ENCODE measurements around the gene NME5.

The NME5 gene

DNA sequence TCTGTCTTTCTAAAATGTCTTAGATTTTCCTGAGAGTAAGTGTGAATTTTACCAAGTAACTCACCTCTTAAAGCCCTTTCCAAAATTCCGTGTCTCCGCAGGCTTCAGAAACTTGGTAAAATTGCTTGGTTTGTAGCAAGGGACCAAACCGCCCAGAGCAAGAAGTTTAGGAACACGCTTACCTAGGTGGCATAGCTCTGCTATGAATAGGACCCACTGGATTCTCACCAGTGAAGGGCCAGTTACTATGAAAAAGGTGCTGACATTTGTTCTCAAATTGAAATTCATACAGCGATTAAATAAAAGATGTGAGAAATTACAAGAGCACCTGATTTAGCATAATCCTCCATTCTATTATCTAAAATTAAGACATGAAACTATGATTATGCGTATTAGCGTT lies 6.7 kb downstream of the NME5 start:
- DNase-seq (ENCODE audit: low read depth, low spot score), result no peak

DNA sequence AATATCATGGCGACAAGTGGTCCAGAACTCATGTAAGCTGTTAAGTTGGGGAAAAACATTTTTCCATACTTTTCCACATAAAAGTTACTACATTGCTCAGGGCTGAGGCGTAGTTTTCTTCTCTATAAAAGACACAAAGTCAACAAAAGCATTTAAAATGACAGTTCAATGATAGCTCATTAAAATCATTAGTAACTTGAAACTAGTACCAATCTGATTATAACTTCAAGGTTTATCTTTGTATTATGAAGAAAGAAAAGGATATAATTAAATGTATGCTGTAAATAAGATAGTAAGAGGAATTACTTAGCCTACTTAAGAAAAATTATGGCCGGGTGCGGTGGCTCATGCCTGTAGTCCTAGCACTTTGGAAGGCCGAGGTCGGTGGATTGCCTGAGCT lies 9.9 kb downstream of the NME5 start:
- DNase-seq (ENCODE audit: low read depth, low spot score), result no peak

DNA sequence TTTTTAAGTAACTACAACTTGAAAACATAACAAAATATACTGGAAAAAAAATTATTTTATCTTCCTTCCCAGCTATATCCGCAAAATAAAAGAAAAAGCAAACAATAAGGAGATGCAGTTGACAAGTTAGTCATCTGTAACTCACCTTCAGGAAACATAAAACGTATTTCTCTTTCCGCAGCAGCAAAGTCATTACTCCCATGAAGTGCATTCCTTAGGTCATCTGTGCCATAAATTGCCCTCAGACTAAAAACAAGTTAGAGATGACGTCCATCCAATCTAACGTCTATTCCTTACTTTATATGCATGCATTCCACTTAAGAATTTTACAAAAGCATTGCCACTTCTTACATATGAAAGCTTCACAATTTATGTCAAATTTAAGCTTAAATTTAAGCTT lies 10.9 kb downstream of the NME5 start:
- no peak for DNase-seq (ENCODE audit: low read depth, low spot score)

DNA sequence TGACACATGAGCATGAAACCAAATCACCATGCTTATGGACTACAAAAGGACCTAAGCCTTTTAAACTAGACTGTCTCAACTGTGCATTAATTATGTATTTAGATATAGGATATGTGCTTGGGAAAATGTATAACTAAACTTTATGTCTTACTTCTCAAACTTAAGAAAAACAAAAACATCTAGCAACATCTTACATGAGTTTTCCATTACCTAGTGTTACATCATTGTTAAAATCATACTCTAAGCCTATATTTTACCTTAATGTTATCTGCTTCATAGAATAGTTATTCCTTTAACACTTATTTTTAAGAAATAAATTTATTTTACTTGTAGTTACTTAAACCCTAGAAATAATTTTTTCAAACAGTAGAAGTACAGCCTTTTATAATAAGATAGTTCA lies 24.0 kb downstream of the NME5 start:
- DNase-seq (ENCODE audit: low read depth, low spot score), result no peak

DNA sequence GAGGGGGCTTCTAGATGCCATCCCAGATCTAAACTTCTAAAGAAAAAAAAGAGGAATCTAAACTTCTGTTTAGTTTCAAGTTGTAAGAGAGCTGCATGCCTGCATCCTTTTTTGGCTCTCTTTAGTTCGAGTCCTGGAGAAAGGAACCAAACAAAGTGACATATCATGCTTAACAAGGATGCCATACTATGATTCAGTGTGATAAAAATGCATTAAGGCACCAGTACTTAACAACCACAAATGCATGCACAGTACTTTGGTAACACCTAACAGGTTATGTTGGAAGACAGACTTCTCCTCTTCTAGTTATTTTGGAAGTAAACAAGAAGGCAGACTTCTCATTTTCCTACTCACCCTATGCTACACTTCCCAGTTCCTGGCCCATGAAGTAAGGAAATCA lies 27.3 kb downstream of the NME5 start:
- DNase-seq (ENCODE audit: low read depth, low spot score), result no peak

DNA sequence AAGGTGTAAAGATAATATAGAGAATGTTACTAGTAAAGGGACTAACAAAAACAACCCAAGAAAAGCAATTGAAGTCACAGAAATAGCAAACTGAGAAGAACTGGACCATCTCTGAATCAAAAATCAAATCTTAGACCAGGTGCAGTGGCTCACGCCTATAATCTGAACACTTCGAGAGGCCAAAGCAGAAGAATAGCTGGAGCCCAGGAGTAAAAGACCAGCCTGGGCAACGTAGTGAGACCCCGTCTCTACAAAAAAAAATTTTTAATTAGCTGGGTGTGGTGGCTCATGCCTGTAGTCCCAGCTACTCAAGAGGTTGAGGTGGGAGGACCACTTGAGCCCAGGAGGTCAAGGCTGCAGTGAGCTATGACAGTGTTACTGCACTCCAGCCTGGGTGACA lies 28.0 kb downstream of the NME5 start:
- DNase-seq (ENCODE audit: low read depth, low spot score), result no peak

DNA sequence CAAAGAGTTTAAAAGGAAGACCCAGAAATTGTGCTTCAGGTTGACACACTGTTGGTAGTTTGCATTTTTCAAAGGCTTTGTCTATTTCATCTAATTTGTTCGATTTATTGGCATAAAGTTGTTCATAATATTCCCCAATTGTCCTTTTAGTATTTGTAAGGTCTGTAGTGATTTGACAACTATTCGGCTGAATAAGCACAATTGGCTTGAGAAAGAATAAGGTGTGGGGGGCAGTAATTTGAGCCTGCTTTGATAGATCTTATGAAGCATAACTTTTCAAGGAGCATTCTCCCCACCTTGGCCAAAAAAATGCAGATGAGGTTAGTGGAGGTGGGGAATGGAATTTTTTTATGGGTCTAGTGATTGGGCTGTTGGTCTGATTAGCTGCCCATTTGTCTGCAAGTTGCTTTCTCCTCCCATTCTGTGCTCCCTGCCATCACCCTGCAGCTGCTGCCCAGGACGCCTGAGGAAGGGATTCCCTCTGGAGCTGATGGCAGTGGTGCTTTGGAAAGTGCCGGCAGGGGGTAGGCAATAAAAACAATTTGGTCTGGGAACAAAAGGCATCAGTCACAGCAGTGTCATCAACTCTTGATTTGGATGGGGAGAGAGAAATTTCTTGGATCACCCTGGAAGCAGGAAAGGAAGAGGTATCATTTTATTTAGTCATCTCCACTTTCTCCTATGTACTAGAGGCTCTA lies 28.8 kb downstream of the NME5 start:
- no peak for DNase-seq (ENCODE audit: low read depth, low spot score)

DNA sequence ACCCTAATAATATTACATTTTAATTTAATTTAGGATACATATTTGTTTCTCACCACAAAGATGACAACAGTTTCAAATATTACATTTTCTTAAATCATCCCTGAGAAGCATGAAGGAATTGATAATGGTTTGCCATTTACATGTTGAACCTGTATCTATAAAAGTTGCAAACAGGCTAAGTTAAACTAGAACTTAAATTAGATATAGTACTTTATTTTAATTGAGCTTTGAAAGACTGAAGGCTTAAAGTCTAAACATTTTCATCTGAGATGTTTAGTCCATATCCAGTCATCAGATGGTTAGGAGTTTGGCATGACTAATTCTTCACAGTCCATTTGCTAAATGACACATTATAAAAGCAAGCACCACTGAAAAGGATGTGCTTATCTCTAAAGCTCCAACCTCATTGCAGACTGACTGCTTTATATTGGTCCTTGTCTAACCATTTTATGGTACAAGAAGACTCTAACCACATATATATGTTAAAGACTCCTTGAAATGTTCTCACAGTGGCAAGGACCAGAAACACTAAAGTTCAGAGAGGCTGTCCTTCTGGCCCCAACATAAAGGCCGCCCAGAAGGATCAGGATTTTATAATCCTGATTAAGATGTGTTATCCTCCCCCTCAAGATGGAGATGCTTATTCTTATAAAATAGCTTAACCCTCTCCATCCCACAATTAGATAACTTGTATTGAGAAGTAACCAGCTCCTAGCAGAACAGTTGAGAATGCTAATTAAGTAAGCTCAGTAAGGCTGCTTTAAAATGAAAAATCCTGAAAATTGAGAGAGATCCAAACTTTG lies 29.6 kb downstream of the NME5 start:
- DNase-seq (ENCODE audit: low read depth, low spot score), result no peak

DNA sequence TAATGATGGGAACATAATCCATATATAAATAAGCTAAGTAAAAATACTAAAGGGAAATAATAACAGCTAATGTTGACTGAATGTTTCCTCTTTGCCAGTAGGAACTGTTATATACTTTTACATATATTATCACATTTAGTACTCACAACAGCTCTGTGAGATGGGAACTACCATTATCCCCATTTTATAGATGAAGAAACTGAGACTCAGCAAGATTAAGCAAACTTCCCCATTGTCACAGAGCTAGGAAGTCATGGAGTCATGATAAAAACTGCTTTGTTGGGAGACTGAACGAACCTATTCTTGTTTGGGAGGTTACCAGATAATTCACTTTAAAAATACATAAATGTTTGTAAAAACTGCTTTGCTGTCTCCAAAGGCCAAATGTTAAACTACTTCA lies 32.0 kb downstream of the NME5 start:
- no peak for DNase-seq (ENCODE audit: low read depth, low spot score)

DNA sequence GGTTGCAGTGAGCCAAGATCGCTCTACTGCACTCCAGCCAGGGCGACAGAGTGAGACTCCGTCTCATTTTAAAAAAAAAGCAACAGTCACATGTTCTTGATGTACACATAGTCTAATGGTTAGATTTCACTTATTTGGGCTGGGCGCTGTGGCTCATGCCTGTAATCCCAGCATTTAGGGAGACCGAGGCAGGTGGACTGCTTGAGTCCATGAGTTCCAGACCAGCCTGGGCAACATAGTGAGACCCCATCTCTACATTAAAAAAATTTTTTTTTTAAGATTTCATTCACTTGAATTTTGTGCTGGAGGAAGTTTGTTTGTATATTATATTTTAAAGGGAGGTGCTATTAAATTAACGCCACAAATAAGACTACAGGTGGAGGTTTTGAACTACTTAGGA lies 33.5 kb downstream of the NME5 start:
- no peak for DNase-seq (ENCODE audit: low read depth, low spot score)

DNA sequence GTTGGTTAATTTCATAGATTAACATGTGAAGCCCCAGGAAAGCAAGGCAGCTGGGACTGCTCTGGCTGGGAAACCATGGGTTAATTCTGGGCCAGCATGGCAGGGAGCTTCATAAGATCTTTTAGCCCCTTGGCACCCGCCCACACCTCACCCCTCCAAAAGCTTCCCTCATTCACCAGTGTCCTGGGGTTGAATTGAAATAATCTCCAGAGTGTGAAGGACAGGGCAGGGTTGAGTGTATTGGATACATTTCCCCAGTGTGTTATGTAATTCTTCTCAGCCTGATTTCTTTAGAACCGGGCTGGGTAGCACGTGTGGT lies 36.0 kb downstream of the NME5 start:
- DNase-seq (ENCODE audit: low read depth, low spot score), result no peak

DNA sequence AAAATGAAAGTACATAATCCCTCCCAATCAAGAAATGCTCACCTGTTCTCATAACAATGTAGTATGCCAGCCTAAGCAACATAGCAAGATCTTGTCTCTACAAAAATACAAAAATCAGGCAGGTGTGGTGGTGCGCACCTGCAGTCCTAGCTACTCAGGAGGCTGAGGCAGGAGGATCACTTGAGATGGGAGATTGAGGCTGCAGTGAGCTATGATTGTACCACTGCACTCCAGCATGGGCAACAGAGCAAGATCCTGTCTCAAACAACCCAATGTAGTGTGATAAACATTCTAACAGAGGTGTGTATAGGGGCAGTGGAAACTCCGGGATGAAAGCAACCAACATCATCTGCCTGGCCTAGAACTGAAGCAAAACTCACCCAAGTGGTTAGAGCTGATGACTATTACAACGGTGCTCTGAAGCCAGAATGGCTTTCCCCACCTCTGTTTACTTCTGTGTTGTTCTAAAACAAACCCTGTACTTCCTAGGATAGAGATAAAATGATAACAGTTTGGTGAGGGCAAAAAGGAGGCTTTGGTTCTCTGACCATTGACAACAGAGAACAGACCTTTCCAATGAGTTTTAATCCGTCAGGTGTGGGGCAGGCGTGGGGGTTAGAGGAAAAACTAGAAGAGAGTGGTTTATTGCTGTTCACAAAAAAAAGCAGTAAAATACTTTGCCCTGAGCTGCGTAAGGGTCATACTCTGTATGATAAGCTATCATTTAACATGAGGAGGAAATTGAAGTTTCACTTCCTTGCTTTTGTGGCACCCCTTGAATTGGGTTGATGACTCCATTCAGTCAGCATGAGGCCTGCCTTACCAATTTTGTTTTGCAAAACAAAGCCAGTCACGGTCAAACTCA lies 36.5 kb downstream of the NME5 start:
- no peak for DNase-seq (ENCODE audit: low read depth, low spot score)

DNA sequence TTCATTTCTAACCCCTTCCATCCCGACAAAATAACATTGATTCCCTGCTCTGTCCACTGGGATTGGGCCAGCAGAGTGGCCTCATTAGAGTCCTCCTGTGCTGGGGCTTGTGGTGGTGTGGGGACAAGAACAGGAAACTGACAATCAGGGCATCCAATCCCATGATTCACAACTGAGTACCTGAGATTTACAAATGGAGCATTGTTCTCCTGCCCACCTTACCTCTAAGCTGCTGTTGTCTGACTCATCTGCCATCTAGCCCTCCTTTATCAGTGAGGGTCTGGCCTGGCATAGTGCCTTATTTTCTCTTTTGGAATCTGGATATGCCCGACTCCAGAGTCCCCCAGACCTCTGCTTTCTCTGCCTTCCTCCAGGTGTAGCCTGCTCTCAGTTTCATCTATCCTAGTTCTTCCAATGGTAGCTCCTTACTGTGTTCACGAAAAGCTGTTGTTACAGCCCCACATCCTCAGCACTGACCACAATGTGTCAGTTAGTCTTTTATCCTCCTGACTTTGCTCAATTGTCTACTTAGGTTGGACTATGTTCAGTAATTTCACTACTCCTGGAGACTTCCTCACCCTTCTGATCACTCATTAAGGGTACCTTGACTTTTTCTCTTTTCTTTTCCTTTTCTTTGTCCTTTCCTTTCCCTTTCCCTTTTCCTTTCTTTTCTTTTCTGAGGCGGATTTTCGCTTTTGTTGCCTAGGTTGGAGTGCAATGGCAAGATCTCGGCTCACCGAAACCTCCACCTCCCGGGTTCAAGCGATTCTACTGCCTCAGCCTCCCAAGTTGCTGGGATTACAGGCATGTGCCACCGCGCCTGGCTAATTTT lies 42.0 kb downstream of the NME5 start:
- DNase-seq (ENCODE audit: low read depth, low spot score), result no peak

DNA sequence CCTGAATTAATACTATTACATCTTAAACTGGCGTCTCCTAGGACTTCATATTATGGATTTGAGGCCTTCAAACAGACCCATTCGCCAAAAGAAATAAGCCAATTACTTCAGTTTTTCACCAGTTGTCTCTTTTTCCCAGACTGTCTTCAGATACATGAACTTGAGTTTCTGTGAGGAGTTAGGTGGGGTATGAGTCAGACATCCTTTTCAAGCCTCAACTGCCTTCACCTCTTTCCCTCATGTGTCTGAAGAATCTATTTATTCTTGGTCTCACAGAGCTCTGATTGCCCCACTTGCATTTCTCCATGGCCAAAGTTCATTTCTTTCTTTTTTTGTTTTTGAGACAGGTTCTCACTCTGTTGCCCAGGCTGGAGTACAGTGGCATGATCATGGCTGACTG lies 42.9 kb downstream of the NME5 start:
- no peak for DNase-seq (ENCODE audit: low read depth, low spot score)

DNA sequence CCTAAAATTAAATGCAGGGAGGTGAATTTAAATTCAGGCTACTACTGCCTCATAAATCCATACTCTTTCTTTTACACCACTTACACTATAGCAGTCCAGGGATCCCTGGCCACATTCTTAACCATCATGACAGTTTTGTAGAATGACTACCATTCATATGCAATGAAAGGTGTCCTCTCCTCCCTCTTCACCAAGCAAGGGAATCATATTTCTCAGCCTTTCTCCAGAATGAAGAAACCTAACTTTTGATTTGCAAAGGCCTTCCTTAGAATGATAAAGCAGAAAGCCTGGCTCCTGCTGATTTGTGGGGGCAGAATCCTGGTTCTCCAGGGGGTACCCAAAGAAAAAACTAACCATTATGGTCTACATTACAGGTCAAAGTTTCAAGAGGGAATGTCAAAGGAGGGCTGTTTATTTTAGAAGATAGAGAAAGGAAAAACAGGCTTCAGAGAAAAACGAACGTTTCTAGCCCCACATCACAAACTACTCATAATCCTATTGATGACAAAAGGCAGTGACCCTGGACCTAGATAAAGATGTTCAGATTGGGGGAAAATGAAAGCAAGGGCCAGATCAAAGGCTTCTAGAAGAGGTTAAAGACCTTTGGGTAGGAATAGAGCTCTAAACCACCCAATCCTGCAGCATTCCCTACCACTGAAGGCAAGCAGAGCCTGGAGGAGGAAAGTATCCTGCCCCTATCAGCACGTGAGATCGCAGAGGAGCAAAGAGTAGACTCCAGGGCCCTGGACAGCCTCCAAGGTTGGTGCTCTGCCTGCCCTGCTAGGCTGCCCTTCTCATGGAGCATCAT lies 43.9 kb downstream of the NME5 start:
- DNase-seq (ENCODE audit: low read depth, low spot score), result no peak

DNA sequence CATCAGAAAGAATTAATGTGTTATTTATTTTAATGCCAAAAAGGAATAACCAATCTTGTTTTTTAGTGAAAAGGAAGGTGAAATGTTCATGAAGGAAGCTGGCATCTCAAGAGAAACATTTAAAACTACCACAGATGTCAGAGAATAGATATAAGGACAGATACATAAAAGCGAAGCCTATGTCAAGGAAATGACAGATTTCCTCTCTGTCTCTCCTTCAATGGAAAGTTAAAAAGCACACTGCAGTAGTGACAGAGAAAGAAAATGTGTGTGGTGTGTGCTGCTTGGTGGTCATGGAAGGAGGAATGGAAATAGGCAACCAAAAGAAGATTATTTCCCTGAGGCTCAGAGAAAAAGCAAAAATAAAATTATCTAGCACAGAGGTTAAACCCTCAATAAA lies 46.2 kb downstream of the NME5 start:
- no peak for DNase-seq (ENCODE audit: low read depth, low spot score)

DNA sequence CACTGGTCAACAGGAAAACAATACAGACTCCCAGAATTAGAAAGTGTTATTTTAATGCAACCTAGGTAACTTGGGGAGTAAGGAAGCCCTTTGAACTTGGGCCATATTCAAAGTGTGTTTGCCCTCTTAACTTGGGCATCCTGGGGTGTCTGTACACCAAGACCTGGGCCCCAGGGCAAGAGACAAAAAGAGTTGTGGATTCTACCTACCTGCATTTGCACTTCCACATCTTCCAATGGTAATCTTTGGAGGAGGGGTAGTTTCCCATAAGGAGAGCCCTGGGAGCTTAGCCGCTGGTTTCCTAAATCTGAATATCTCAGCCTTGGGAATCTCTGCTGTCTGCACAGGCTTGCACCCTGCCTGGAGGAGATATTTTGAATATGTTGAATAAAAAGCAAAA lies 46.9 kb downstream of the NME5 start:
- DNase-seq (ENCODE audit: low read depth, low spot score), result no peak

DNA sequence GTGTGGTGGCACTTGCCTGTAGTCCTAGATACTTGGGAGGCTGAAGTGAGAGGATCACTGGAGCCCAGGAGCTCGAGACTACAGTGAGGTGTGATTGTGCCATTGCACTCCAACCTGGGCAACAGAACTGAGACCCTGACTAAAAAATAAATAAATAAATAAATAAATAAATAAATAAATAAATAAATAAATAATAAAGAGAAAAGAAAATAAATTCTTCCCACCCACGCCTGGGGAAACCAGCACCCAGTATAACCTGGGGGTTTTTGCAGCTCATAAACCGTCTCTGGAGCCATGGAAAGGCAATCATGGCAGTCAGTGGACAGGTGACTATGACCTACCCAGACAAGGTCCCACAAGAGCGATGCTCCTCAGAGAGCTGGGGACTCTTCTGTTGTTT lies 47.5 kb downstream of the NME5 start:
- DNase-seq (ENCODE audit: low read depth, low spot score), result no peak

DNA sequence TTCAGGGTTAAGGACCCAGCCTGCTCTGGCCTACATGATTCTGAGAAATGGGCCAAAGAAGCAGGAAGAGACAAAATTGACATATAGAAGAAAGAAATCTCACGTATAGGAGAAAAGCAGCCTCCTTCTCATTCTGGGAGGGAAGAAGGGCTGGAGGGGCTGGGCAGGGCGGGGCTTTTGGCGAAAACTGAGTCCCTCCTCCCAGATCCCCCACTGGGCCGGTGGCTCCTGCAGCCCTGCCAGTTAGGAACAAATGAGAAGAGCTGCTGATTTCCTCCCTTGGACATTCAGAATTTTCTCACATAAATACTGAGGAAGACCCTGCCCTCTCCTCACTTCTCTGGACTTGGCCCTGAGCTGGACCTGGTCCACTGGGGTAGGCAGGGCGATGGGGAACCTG lies 55.5 kb downstream of the NME5 start, which contains the start of gene WNT8A:
TSS of gene WNT8A (plus strand) at position 332 of the 400 bp plus-strand sequence. CDS start 95 bp downstream, outside the sequence.
- no peak for DNase-seq (ENCODE audit: low read depth, low spot score)

DNA sequence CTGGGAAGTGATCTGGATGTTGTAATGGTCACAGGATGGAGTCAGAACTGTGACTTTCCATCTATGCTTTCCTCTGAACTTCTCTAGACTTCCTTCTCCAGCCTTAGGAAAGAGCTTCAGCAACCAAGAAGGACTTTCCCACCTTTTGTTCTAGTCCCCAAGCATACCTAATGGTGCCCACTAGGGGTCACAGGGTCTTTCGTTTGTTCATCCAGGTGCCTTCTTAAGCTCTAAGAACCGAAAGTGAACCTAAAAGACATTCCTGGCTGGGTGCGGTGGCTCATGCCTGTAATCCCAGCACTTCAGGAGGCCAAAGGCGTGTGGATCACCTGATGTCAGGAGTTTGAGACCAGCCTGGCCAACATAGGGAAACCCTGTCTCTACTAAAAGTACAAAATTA lies 57.2 kb downstream of the NME5 start:
- DNase-seq (ENCODE audit: low read depth, low spot score), result no peak
